Lower lobe of right lung (tissue), 2 donors: ENCODE results near the gene ZNF212. TPM values are rescaled to one million over a fixed set of nuclear protein-coding genes. Genes with fewer than 3 reads are reported as not detected.
"Not testable (repeated sequence)": the region's sequence is repeated elsewhere in the genome, so short reads cannot be mapped to it uniquely, and the experiment has no call there.

ENCODE experiments used
- ATAC-seq, 2 donors: fragments of 200-7000 bp; cut with Tn5 transposase; one replicate each; pipeline ENCODE4 v1.9.1; 2020 to 2022; ENCODE audit warnings: mild to moderate bottlenecking in 2 of 2, moderate library complexity in 2 of 2
- DNase-seq: peaks from one replicate; pipeline ENCODE4 v3.0.0-alpha.2; 2020
- H3K27ac ChIP-seq: fragments of 200-600 bp; one replicate; pipeline ENCODE4 v1.8.0; 2022
- H3K27me3 ChIP-seq: fragments of 200-600 bp; one replicate; pipeline ENCODE4 v1.8.0; 2022; ENCODE audit warnings: low read depth
- H3K36me3 ChIP-seq: fragments of 200-600 bp; one replicate; pipeline ENCODE4 v1.8.0; 2022; ENCODE audit warnings: mild to moderate bottlenecking
- H3K4me1 ChIP-seq: fragments of 200-600 bp; one replicate; pipeline ENCODE4 v1.8.0; 2022
- H3K4me3 ChIP-seq: fragments of 200-600 bp; one replicate; pipeline ENCODE4 v1.8.0; 2022; ENCODE audit warnings: mild to moderate bottlenecking
- H3K9me3 ChIP-seq: fragments of 200-600 bp; one replicate; pipeline ENCODE4 v1.8.0; 2022
- CTCF ChIP-seq: fragments of 200-600 bp; IDR thresholded peaks from one replicate; pipeline ENCODE4 v1.8.0; 2022; ENCODE audit warnings: antibody characterized with exemption, mild to moderate bottlenecking
- intact Hi-C: fragments of 100-400 bp; cut with DNase I; formaldehyde crosslinking; loops from one replicate; pipeline ENCODE4 v1.11.0; 2022
- total RNA-seq: library from RNA; stranded (reverse); fragmentation: NEBNext Ultra II Directional; extraction: Animal tissue kit (Norgen Biotek cat#: 25700); gene quantifications from one replicate; pipeline ENCODE4 v1.2.1, GENCODE V29; 2021
- donor health status: DM: no; HTN: yes; CAD: no; lungs with severe emphysema.

ZNF212 gene
- total RNA-seq, 1 donor from 2014 or later = 10.5 TPM

- Histone ChIP-seq H3K4me1 (peaks cover 21% of the 10 kb centered on the region), H3K4me3 (no peak overlapping the region), H3K27me3 (no peaks in the 10 kb centered on the region), H3K36me3 (no peaks in the 10 kb centered on the region), H3K27ac (no peak overlapping the region), H3K9me3 (no peaks in the 10 kb centered on the region)
- TF ChIP-seq CTCF = no peak
- no peak for DNase-seq
- no peak for ATAC-seq
- intact Hi-C loops = no loop called here
These were observed 1.4 kb upstream of the ZNF212 start for GRCh38 chr7:149238051-149238450.

DNA sequence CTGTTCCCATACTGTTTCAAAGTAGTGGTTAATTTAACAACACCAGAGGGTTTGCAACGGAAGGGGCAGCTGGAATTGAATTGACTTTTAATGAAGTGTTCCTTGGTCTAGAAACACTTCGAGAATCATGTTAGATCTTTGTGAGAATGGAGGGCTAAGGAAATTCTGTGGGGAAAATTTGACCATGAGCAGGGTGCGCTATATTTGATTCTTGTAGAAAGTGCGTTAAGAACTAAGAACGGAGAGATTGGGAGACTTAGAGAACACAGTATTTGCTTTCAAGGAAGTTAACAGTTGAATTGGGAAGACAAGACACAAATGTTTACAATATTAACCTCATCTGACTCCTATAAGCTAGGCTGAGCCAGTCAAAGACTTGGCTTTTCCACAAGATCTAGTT, 1.2 kb downstream of the ZNF212 start:
- DNase-seq (no peak), ATAC-seq (no peak)
- no peaks in the 10 kb centered on the region for H3K36me3 ChIP-seq
- intact Hi-C loops = no loop called here
- no peaks in the 10 kb centered on the region for H3K27me3 ChIP-seq
- H3K27ac ChIP-seq = no peak overlapping the region
- peak overlapping the region; percentile 100 for H3K4me3 ChIP-seq
- no peak for TF ChIP-seq CTCF
- H3K9me3 ChIP-seq = no peaks in the 10 kb centered on the region
- H3K4me1 ChIP-seq = peaks cover 21% of the 10 kb centered on the region

DNA sequence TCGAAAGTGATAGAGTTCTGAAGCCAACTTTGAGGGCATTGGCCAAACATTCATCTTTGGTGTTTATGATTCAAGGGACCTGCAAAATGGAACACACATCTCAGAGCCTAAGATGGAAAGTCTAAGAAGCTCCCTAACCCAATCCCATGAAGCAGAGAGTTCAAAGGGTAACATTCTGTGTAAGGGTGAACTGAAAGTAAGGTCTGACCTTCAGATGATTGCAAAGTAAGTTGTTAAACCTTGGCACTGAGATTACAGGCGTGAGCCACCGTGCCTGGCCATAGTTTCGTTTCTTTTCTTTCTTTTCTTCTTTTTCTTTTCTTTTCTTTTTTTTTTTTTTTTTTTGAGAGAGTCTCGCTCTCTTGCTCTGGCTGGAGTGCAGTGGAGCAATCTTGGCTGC, 2.2 kb downstream of the ZNF212 start:
- no peaks in the 10 kb centered on the region for H3K9me3 ChIP-seq
- no peak for TF ChIP-seq CTCF
- H3K4me1 ChIP-seq = peaks cover 21% of the 10 kb centered on the region
- no peak overlapping the region for H3K4me3 ChIP-seq
- DNase-seq (no peak), ATAC-seq (no peak)
- no peaks in the 10 kb centered on the region for H3K27me3 ChIP-seq
- H3K27ac ChIP-seq = no peak overlapping the region
- no peaks in the 10 kb centered on the region for H3K36me3 ChIP-seq
- intact Hi-C loops = no loop called here

DNA sequence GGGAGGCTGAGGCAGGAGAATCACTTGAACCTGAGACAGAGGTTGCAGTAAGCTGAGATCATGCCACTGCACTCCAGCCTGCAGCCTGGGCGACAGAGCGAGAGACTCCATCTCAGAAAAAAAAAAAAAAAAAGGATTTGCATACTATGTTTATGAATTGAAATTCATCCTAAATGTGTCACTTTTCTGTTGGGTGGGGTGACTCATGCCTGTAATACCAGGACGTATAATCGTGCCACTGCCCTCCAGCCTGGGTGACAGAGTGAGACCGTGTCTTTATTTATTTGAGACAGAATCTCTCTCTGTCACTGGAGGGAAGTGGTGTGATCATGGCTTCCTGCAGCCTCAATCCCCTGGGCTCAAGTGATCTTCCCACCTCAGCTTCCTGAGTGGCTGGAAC, 5.8 kb downstream of the ZNF212 start:
- TF ChIP-seq CTCF = no peak
- H3K27me3 ChIP-seq = no peaks in the 10 kb centered on the region
- intact Hi-C loops = no loop called here
- H3K4me3 ChIP-seq = no peak overlapping the region
- DNase-seq (no peak), ATAC-seq (no peak)
- peaks cover 11% of the 10 kb centered on the region for H3K4me1 ChIP-seq
- no peak overlapping the region for H3K27ac ChIP-seq
- no peaks in the 10 kb centered on the region for H3K9me3 ChIP-seq
- peaks cover 6% of the 10 kb centered on the region for H3K36me3 ChIP-seq

DNA sequence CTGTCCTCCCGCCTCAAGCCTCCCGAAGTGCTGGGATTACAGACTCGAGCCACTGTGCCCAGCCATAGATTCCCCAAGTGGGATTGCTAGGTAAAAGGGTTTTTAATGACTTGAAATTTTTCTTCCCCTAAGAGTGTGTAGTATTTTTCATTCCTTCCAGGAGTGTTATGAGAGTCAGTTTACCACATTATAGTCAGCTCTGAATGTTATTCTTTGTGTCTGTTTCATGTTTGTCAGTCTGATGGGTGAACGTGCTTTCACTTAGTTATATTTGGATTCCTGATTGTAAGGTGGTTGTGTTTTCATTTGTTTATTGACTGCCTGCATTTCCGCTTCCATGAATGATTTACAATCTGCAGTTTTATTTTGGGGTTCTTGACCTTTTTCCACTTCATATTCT, 6.3 kb downstream of the ZNF212 start:
- no peak for TF ChIP-seq CTCF
- Histone ChIP-seq H3K4me1 (peaks cover 6% of the 10 kb centered on the region), H3K4me3 (no peak overlapping the region), H3K27ac (no peak overlapping the region), H3K36me3 (peaks cover 11% of the 10 kb centered on the region), H3K9me3 (no peaks in the 10 kb centered on the region), H3K27me3 (no peaks in the 10 kb centered on the region)
- DNase-seq (no peak), ATAC-seq (no peak)
- intact Hi-C loops = no loop called here

DNA sequence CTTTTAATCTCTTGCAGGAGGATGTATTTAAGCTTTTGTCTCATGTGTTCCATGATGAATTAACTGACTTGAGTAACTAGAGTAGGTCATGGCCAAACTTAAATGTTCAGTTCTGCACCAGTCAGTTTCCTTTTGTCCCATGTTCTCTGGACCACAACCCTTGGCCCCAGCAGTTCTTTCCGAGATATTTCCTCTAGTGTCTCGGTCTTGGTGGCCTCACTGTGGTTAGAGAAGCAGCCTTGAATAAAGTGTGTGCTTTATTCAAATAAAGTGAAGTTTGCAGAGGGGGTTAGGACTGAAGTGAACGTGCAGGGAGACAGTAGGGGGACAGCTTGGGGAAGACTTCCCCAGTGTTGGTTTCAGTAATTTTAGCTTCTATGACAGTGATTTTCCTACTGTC, 9.3 kb downstream of the ZNF212 start:
- no peak for TF ChIP-seq CTCF
- Histone ChIP-seq H3K4me1 (no peaks in the 10 kb centered on the region), H3K36me3 (peaks cover 41% of the 10 kb centered on the region), H3K27ac (no peak overlapping the region), H3K9me3 (no peaks in the 10 kb centered on the region), H3K4me3 (no peak overlapping the region), H3K27me3 (no peaks in the 10 kb centered on the region)
- ATAC-seq (no peak), DNase-seq (no peak)
- intact Hi-C loops = no loop called here

- peaks cover 55% of the 10 kb centered on the region for H3K36me3 ChIP-seq
- H3K27ac ChIP-seq, H3K9me3 ChIP-seq, H3K4me3 ChIP-seq, intact Hi-C loops, DNase-seq, ATAC-seq, H3K27me3 ChIP-seq, H3K4me1 ChIP-seq: not testable (repeated sequence)
These were observed 10.7 kb downstream of the ZNF212 start for GRCh38 chr7:149250151-149250550.

DNA sequence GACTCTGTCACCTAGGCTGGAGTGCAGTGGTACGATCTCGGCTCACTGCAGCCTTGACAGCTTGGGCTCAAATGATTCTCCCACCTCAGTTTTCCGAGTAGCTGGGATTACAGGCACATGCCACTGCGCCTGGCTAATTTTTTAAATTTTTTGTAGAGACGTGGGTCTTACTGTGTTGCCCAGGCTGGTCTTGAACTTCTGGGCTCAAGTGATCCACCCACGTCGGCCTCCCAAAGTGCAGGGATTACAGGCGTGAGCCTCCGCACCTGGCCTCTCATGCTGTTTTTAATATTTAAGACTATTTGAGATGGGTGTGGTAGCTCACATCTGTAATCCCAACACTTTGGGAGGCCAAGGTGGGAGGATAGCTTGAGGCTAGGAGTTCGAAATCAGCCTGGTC, 12.1 kb downstream of the ZNF212 start:
- H3K27ac ChIP-seq, H3K27me3 ChIP-seq, DNase-seq, H3K9me3 ChIP-seq, ATAC-seq, intact Hi-C loops, H3K4me3 ChIP-seq, H3K4me1 ChIP-seq: not testable (repeated sequence)
- peaks cover 67% of the 10 kb centered on the region for H3K36me3 ChIP-seq
